GM10248 (cell line): ENCODE measurements around the gene ADGRL2.

Source experiments
- CTCF ChIA-PET: fragments of 300-600 bp; sonication (Branson Sonifier 250); formaldehyde crosslinking; extraction: SDS; loops from one replicate; lab custom pipeline; 2021; ENCODE audit warnings: antibody characterized with exemption; lab: Yijun Ruan, JAX
- POLR2A ChIA-PET: fragments of 350-650 bp; sonication (Branson Sonifier 250); formaldehyde crosslinking; extraction: SDS; loops from one replicate; lab custom pipeline; 2020; ENCODE audit warnings: antibody characterized with exemption; lab: Yijun Ruan, JAX
- DNase-seq: peaks from one replicate; pipeline ENCODE4 v3.0.0; 2012; ENCODE audit errors: extremely low spot score
- TF ChIP-seq, protein P1 (sequence below): IDR thresholded peaks from 2 replicates; pipeline ENCODE4 v1.5.1; 2012; ENCODE audit warnings: mild to moderate bottlenecking, low read depth; ENCODE audit errors: extremely low read depth, missing control alignments, control extremely low read depth

Gene ADGRL2

DNA sequence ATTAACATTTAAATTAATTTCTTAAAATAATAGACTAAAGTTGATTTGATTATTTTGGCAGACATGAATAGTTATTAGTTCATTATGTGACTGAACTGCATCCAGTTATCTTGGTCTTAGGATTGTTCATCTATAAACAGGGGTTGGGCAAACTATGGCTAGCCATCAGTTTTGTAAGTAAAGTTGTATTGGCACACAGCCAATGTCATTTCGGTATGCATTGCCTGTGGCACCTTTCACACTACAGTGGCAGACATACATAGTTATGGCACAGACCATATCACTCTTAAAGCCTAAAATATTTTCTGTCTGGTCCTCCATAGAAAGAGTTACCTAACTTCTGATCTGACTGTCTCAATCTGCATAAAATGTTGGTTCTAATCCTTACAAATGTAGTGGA is 27.2 kb downstream of the ADGRL2 start:
- ChIA-PET POLR2A (no interaction called here), CTCF (interaction anchor here (1.0 to 2.5 kb wide), 3 partner anchors 9 to 23 kb away, joined by 3 to 7 read pairs (median 4); no protein-coding TSS in a partner anchor)
- DNase-seq = no peak
- TF ChIP-seq, protein P1, sequence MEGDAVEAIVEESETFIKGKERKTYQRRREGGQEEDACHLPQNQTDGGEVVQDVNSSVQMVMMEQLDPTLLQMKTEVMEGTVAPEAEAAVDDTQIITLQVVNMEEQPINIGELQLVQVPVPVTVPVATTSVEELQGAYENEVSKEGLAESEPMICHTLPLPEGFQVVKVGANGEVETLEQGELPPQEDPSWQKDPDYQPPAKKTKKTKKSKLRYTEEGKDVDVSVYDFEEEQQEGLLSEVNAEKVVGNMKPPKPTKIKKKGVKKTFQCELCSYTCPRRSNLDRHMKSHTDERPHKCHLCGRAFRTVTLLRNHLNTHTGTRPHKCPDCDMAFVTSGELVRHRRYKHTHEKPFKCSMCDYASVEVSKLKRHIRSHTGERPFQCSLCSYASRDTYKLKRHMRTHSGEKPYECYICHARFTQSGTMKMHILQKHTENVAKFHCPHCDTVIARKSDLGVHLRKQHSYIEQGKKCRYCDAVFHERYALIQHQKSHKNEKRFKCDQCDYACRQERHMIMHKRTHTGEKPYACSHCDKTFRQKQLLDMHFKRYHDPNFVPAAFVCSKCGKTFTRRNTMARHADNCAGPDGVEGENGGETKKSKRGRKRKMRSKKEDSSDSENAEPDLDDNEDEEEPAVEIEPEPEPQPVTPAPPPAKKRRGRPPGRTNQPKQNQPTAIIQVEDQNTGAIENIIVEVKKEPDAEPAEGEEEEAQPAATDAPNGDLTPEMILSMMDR = no peak

DNA sequence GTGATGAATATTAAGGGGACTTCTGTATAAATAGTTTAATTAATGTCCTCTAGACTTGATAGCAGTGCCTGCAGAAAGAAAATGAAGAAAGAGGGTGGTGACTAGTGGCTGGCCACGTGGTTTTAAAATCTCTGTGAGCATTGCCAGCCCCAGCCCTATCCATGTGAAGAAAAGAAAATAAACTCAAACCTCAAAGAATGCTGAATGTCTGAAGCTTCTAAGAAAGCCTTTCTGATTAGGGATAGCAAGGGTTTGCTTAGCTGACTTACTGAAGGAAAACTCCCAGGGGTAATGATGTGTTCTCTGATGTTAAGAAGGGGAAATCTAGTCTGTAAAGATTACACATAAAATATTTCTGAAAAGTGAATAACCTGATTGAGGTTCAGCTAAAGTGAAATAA is 31.8 kb downstream of the ADGRL2 start:
- ChIA-PET POLR2A (no interaction called here), CTCF (interaction anchor here (1.1 to 1.8 kb wide), 3 partner anchors 13 to 16 kb away, joined by 3 to 4 read pairs (median 4); no protein-coding TSS in a partner anchor)
- TF ChIP-seq, protein P1 = no peak
- no peak for DNase-seq

DNA sequence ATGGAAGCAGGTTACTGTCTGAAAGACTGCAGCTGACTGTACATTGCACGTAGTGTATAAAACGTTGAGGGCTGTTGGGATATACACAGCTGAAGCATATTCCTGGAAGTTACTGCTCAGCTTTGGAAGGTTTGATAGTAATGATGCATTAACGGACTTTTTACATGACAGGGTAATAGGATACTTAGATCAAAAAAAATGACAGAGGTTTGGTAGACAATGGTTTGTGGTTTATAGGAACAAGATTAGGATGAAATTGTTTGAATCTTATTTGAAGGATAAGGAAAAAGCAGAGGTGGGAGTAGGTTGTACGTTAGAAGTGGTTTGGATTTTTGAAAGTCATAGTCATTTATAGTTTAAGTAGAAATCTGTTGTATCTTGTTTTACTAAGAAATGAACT is 33.0 kb downstream of the ADGRL2 start:
- no peak for DNase-seq
- ChIA-PET POLR2A (no interaction called here), CTCF (interaction anchor here (1.1 to 1.8 kb wide), 4 partner anchors 14 to 18 kb away, joined by 4 read pairs; no protein-coding TSS in a partner anchor)
- TF ChIP-seq, protein P1 = no peak

DNA sequence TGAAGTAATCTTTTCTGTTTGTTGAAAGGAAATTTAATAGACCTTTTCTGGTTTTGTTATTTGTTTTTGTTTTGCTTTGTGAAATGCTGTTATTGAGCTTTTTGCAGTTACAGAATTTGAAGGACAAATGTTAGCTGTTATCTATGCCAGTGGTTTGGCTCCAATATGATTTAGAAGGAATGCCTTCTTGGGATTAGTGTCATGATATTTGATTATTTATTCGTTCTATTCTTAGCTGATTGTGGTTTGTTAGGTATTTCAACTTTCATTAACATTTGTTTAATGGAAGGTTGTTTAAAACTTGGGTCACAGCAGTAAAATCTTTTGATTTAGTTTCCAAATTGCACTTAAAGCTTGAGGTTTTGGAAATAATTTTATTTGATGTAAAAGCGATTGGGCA is 33.5 kb downstream of the ADGRL2 start:
- CTCF ChIA-PET = interaction anchor here (1.1 to 1.9 kb wide), 4 partner anchors 10 to 17 kb away, joined by 4 to 5 read pairs (median 4); no protein-coding TSS in a partner anchor
- POLR2A ChIA-PET = no interaction called here
- TF ChIP-seq, protein P1 = no peak
- DNase-seq = no peak

DNA sequence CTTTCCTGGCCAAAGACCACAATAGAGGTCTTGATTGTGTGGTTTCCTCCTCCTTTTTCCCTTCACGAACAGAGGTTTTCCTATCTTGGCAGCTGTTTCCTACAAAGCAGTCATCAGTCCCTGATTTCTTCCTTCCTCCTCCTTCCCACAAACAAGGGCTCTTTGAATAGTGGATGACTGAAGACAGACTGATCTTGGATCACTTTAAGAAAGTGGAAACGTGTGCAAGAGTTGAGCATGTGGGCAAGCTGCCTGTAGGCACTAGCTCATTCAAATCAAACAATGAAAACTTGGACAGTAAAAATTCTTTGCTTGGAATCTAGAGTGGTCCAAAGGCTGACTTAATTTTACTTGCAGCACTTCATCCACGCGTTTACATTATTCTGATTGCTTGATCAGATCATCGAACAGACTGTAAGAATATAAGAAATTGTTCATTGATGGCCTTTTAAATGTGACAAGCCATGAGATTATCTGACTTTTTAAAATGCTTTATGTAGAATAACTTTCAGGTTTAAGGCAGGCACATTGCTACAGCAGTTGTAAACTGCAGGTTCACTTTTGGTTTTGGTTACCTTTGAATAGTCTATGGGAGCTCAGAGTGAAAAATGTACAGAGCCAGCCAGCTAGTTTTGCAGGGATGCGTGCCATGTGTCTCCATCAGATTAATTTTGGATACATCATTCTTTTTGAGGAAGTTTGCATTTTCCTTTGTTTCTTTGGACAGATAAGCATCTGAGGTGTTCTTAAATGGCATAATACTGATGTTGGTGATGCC is 34.4 kb downstream of the ADGRL2 start:
- POLR2A ChIA-PET = no interaction called here
- DNase-seq = no peak
- CTCF ChIA-PET = interaction anchor here (1.2 to 1.9 kb wide), 2 partner anchors 9 to 17 kb away, joined by 4 to 5 read pairs; no protein-coding TSS in a partner anchor
- TF ChIP-seq, protein P1 = no peak

DNA sequence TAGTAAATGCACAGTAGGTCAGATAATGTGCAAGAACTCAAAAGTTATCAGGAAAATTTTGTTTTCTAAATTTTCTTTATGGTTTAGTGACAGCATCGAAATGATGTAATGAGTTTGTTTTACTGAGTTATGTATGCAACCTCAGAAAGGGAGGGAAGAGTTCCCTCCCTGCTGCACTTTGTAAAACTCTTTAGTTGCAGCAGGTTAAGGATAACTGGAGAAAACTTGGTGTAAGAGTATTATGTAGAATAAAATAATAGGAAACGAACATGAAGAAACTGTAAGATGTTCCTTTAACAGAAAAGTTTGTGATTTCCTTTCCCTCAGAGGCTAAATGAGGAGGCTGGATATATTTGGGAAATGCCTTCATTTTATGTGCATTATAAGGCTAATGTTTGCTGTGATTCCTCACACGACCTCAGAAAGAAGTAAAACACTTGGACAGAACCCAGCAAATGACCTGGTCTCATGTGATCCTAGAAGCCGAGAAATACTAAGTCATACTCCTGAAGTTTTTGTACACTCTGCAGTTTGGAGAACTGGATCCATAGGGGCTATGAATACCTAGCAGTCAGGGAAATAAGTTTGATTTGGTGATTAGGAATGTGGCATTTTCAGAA is 35.4 kb downstream of the ADGRL2 start:
- no peak for DNase-seq
- TF ChIP-seq, protein P1 = no peak
- POLR2A ChIA-PET = no interaction called here
- CTCF ChIA-PET = interaction anchor here (1.9 kb wide), 1 partner anchor 8 kb away, joined by 5 read pairs; no protein-coding TSS in a partner anchor
